GM13977 (cell line): ENCODE data around the gene HES7.
A peak's percentile ranks its signal among the peaks of the same experiment; 100 is the strongest.
"Not testable (repeated sequence)": the region's sequence is repeated elsewhere in the genome, so short reads cannot be mapped to it uniquely, and the experiment has no call there.

Experiments
- DNase-seq: peaks from one replicate; pipeline ENCODE4 v3.0.0; 2012; ENCODE audit warnings: low spot score
- in situ Hi-C: fragments of 300-500 bp; cut with MboI; formaldehyde crosslinking; loops from one replicate; pipeline ENCODE4 v1.12.0; 2022; ENCODE audit warnings: low sequenced_read_pairs, low pct_unique_long_range_greater_than_20kb, mixed read lengths, inconsistent platforms; ENCODE audit not compliant: unreplicated experiment
- TF ChIP-seq, protein P1 (sequence below): IDR thresholded peaks from 2 replicates; pipeline ENCODE4 v1.5.1; 2012; ENCODE audit warnings: mild to moderate bottlenecking, control low read depth; ENCODE audit not compliant: insufficient read depth; ENCODE audit errors: extremely low read depth, missing control alignments

HES7 gene

DNA sequence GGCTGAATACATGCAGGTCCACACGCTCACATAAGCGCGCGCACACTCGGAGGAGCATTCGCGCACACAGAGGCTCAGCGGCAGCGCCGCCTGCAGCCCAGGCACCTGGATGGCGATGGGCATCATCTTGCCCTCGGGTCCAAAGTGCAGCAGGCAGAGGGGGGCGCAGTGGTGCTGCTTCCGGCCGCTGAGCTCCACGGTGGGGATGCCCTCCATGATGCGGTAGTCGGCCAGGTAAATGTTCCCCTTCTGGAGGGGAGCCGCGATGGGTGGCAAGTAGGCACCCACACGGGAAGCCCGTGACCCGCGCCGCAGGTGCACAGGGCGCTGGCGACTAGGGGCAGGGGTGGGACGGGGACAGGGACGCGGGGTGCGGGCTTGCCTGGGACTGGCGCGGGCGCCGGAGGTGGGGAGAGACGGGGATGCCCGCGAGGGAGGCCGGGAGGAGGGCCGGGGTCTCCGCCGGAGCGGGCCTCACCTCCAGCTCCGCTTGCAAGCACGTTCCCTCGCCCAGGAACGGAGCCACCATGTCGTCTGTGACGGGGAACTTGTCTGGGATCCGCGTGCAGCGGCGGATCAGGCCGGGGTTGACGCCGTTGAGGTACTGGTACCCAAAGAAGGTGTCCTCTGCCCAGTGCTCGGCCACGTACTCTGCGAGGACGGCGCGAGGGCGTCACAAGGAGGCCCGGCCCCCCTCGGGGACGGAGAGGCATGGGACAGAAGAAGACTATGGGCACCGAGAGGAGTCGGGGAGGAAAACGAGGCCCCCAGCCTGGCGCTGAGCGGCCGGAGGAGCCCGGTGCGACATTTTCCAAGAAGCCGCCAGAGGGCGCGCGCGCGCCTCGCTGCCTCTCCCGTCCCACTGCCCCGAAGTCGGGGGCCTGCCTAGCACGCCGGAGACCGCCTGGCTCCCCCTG, 44.4 kb downstream of the HES7 start:
- in situ Hi-C loops, result no loop called here
- TF ChIP-seq, protein P1, sequence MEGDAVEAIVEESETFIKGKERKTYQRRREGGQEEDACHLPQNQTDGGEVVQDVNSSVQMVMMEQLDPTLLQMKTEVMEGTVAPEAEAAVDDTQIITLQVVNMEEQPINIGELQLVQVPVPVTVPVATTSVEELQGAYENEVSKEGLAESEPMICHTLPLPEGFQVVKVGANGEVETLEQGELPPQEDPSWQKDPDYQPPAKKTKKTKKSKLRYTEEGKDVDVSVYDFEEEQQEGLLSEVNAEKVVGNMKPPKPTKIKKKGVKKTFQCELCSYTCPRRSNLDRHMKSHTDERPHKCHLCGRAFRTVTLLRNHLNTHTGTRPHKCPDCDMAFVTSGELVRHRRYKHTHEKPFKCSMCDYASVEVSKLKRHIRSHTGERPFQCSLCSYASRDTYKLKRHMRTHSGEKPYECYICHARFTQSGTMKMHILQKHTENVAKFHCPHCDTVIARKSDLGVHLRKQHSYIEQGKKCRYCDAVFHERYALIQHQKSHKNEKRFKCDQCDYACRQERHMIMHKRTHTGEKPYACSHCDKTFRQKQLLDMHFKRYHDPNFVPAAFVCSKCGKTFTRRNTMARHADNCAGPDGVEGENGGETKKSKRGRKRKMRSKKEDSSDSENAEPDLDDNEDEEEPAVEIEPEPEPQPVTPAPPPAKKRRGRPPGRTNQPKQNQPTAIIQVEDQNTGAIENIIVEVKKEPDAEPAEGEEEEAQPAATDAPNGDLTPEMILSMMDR, result peak; percentile 87
- DNase-seq, result peak; percentile 95

DNA sequence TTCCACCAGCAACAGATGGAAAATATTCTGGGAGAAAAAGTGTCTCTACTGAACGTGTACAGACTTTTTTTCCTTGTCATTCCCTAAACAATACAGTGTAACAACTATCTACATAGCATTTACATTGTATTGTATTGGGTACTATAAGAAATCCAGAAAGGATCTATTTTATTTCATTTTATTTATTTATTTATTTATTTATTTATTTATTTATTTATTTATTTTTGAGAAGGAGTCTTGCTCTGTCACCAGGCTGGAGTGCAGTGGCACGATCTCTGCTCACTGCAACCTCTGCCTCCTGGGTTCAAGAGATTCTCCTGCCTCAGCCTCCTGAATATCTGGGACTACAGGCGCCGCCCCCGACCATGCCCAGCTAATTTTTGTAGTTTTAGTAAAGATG, 46.0 kb downstream of the HES7 start:
- in situ Hi-C loops, DNase-seq: not testable (repeated sequence)

DNA sequence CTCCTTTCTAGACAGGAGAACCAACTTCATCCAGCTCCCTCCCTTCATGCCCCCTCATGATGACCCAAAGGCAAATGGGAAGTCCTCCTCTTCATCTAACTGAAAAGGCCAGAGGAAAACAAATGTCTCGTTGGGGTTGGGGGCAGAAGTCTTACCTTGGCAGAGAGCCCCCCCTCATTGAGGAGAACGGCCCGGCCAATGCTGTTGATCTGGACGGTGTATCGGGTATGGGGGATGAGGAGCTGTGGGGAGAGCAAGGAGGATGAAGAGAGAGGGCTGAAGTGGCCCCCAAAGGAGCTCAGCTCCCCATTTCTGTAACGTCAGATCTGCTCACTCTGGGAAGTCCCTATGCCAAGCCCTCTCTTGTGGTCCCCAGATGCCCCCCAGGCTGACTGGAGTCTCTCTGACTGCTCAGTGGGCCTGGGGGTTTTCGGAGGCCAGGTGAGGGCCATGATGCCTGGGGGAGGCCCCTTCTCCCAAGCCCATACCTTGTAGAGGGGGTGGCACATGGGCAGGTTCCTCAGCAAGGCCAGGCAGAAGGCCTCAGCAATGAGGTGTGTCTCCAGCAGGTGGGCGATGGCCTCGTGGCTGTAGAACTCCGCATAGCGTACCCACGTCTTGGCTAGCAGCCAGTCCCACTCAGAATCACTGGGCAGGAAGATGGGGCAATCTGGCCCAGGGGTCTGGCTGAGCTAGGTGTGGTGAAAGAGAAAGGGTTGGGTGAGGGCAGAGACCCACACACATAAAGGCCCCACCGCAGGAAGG, 47.2 kb downstream of the HES7 start:
- TF ChIP-seq, protein P1, result no peak
- in situ Hi-C loops, result no loop called here
- DNase-seq, result no peak

DNA sequence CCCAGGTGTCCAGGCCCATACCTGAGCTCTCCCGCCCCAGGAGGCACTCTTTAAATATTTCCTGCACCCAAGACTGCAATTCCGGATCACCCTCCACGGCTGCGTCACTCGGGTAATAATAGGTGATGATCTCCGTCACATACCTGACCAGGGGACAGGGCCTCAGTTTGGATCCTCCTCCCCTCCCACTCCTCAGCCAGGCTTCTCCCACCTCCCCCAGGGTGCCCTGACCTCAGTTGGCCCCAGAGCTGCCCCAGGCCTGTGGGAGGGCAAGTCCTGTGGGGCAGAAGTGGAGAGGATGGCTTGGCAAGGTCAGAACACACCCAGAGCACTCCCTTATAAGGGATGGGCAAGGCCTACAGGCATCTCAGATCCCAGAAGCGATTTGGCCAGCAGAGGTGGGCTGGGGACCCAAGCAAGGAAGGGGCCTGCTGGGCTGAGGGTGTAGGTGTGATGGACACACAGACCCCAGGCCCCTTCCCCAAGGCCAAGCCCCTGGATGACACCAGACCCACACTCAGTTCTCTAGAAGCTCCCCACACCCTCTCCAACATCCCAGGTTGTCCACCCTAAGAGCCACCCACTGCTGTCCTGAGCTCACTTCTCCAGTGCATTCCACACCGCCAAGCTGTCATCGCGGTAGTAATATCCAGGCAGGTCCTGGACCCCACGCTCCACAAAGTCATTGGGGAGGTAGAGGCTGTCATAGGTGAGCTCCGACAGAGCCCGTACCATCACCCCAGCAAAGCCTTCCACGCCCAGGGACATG, 48.1 kb downstream of the HES7 start:
- no peak for DNase-seq
- TF ChIP-seq, protein P1, result no peak
- in situ Hi-C loops, result no loop called here

DNA sequence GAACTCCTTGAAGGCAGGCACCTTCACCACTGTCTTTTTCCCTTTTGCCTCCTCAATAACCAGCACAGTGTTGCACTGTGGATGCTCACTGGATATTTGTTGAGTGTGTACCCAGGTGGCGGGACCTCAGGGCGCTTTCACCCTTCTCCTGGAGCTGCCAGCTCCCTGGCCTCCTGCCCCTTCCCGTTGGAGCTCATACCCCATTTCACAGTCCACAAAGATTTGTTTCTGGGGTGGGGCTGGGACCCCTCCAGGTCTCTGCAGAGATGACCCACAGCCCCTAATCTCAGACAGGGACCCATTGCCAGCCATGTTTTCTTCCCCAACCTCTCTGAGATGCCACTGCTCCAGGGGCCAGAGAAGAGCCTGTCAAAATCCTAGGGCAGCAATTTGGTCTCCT, 48.8 kb downstream of the HES7 start:
- TF ChIP-seq, protein P1, result no peak
- in situ Hi-C loops, result no loop called here
- DNase-seq, result no peak

DNA sequence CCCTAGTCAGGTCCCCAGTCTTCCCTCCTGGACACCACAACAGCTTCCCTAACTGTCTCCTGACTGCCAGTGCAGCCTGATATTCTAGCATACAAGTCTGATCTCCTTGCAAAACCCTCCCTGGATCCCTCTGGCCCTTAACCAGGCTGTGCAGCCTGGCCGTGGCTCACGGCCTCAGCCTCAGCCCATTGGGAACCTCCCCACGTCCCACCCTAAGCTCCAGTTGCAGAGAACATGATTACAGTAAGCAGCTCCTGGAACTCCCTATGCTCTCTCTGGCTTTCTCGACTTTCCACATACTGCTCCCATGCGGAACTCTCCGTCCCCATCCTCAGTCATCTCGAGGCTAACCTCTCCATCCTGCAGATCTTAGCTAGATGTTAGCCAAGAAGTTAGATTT, 49.4 kb downstream of the HES7 start:
- in situ Hi-C loops, result no loop called here
- no peak for DNase-seq
- TF ChIP-seq, protein P1, result no peak
